Amygdala (tissue), 56 donors: ENCODE results near the gene NR6A1.
"Not testable (repeated sequence)": the region's sequence is repeated elsewhere in the genome, so short reads cannot be mapped to it uniquely, and the experiment has no call there.

Experiments
- DNase-seq, 56 donors: peaks; one replicate each; lab custom pipeline; 2025; lab: John Stamatoyannopoulos, UW

The NR6A1 gene

DNA sequence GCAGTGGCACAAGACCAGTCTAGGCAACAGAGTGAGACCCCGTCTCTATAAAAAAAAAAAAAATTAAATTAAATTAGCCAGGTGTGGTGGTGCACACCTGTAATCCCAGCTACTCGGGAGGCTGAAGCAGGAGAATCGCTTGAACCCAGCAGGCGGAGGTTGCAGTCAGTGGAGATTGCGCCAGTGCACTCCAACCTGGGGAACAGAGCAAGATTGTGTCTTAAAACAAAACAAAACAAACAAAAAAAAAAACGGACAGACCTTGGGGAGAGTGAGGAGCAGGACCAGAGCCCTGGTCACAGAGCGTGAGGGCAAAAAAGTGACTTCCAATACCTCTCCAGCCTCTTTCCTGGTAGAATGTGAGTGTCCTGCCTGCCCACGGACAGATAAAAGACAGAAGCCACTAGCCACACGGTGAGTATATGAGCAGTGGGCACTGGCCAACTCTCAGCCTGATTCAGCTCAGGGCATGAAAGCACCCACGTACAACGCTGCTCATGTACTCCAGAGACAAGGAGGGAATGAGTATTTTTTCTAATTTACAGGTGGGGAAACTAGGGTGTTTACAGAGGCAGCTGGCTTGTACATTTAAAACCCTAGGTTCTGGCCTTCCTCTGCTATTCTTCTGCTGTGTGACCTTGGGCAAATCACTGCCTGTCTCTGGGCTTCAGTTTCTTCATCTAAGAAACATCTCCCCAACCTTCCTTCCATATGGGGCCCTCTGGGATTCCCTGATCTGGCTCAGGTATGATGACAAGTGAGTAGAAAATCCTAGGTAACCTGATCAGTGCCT is 7.7 kb upstream of the NR6A1 start:
- no peak for DNase-seq

GRCh38 chr9:124776954-124777648 is 6.0 kb upstream of the NR6A1 start, which contains the start of gene OLFML2A:
OLFML2A (plus strand) TSS chr9:124777133; CDS start chr9:124777271, 138 bp downstream.
- DNase-seq, result no peak

GRCh38 chr9:124776618-124776953 is 5.5 kb upstream of the NR6A1 start:
- DNase-seq, result no peak

- DNase-seq, result peak in 52 of 56 donors; percentile 23 to 86 (median 60)
Observed at GRCh38 chr9:124774129-124774978, 3.2 kb upstream of the NR6A1 start.

DNA sequence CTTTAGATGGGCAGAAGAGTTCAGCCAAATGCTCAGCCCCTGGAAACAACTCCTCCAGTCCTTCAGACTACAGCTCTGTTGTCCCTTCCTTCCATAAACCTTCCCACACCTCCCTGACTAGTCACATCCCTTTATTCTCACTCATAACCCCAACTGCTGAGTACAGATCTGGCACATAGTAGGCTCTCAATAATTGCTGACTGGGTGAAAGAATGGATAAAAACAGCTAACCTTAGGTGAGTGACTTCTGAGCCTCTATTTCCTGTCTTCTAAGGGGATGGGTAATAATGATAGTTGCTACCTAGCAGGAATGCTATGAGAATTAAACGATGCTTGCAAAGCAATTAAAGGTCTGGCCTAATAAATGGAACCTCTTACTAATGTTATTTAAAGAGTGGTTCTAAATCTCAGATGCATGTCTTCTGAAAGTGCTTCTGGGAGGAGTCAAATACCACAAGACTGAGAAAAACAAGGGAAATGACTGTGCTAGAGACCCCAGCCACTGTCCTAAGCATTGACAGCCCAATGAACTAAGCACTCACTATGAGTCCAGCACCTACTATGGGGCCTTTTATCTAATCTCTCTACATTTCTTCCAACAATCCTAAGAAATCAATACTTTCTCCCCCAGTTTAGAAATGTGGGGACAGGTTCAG is 2.5 kb upstream of the NR6A1 start:
- DNase-seq, result no peak

DNA sequence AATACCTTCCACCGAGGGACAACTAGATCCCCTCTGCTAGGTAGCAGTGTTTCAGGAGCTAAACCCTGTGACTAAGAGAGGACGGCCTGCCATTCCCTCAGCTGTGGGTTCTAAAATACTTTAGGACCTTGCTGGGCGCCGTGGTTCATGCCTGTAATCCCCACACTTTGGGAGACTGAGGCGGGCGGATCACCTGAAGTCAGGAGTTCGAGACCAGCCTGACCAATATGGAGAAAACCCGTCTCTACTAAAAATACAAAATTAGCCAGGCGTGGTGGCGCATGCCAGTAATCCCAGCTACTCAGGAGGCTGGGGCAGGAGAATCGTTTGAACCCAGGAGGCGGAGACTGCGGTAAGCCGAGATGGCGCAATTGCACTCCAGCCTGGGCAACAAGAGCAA is 1.8 kb upstream of the NR6A1 start:
- not testable (repeated sequence) for DNase-seq

- DNase-seq, result peak in 39 of 56 donors; percentile 21 to 73 (median 47)
Observed at GRCh38 chr9:124771867-124772679, 962 bp upstream of the NR6A1 start.

DNA sequence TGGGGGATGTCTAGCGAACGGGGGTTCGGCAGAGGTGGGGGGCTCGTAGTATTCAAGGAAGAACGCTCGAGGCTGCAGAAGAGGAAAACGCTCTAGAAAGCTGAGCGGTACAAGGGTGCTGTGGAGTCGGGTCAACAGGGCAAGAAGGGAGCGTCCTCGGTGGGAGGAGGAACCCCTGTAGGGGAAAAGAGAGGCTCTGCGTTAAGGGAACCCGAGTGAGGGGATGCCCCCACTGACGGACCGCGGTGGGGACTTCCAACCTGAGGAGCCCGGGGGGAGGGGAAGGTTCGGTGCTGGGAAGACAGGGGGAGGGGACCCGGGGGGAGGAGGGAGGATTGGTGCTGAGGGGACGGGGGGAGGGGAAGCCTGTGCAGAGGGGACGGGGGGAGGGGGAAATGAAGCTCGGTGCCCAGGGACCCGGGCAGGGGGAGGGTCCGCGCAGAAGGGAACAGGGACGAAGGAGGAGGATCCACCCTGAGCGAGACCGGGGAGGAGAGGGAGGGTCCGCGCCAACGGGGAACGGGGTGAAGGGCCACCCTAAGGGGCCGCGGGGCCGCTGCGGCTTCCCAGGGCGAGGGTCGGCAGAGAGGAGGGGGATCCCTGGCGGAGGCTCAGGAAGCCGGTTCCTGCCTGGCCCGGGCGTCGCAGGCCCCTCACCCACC is 621 bp downstream of the NR6A1 start:
- no peak for DNase-seq

DNA sequence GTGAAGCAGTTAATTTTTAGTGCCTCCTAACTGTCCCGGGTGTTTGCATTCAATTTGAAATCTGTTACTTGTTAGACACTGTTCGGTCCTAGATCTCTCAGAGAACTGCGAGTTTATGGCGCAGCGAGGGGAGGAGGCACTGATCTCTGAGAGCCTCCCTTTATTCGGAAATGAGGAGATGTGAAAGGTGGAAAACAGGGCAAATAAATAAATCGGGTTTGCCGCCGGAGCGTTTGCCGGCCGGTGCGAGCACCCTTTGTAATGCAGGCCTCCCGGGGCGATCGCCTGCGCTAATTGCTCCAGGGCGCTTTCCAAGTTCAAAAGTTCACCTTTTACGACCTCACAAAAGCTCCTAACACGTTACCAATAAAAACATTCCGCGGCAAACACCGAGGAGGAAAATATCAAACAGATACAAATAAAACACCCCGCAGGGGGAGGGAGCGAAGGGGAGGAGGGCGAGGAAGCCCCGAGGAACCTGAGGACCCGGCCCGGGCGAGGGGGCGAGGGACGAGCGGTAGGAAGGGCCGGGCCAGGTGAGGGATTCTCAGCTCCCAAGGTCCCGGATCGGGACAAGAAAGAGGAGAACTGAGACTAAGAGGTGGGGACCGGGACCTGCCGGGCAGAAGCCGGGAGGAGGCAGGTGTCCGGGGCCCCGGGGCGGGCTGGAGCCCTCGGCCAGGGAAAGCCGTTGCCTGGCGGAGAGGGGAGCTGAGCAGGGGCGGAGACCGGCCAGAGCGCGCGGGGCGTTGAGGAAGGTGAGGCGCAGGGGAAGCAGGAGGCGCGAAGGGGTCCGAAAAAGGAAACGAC is 1.4 kb downstream of the NR6A1 start:
- no peak for DNase-seq

DNA sequence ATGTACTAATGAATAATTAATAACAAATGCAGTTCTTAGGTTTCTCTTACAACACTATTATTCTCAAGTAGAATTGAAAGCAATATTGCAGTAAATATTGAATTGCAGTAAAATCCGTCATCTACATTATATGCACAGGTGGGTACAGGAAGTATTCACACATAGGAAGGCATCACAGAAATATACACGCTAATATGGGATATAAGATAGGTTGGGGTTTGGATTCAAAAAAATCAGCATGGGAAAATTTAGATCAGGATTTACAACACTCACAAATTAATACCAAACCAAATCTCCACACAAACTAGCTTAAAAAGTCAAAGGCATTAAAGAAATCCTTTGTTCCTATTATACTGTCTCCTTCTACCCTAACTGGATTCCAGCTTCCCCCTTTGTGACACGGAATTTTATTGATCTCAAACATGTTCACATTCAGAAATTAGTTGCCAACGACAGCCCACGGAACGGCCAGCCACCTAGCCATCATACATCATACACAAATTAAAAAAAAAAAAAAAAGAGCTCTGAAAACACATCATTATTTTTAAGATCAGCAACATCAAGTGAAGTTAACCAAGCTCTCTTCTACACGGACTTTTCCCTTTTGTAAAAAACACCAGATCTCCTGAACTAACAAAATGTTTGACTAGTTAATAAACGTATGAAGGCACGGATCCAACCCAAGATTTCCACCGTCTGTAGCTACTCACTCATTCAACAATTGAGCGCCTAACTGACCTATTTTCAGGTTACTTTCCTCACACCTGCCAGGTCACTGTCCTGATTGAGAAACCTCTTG is 2.2 kb downstream of the NR6A1 start:
- no peak for DNase-seq

- DNase-seq, result no peak
Observed at GRCh38 chr9:124768334-124768733, 2.8 kb downstream of the NR6A1 start.

DNA sequence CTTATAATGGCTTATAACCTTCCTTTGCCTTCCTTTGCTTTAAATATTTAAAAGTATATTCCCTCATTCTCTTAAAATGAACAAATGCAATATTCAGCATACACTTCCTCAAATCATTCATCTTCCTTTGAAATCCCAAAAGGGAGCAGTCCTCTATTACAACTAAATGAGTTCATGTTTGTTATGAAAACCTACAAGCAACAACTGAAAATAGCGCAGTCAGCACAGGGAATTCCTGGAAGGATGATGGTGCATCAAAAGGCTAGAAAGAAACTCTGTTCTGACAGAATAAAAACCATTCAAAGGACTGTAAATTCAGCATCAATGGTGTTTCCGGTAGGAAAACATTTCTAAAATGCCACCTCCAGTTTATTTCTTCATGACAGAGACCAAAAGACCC is 3.3 kb downstream of the NR6A1 start:
- no peak for DNase-seq

GRCh38 chr9:124766815-124767554 is 4.1 kb downstream of the NR6A1 start:
- no peak for DNase-seq

DNA sequence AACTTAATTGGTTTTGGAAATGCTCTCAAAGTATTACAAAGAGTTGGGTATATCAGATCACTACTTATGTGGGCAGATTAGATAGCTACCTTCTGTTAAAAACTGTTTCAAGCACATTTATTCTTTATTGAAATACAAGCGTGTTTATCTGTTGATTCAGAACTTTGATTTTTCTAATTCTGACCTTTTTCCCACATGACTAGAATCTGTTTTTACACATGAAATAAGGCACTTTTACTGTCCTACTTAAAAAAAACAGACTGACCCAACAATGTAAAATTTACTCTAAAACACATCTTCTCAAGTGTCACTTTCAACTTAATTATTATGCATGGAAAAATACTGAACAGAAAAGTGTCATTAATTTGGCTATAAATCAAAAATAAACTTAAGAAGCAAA is 4.8 kb downstream of the NR6A1 start:
- DNase-seq, result no peak

GRCh38 chr9:124765439-124765835 is 5.7 kb downstream of the NR6A1 start:
- DNase-seq, result no peak

DNA sequence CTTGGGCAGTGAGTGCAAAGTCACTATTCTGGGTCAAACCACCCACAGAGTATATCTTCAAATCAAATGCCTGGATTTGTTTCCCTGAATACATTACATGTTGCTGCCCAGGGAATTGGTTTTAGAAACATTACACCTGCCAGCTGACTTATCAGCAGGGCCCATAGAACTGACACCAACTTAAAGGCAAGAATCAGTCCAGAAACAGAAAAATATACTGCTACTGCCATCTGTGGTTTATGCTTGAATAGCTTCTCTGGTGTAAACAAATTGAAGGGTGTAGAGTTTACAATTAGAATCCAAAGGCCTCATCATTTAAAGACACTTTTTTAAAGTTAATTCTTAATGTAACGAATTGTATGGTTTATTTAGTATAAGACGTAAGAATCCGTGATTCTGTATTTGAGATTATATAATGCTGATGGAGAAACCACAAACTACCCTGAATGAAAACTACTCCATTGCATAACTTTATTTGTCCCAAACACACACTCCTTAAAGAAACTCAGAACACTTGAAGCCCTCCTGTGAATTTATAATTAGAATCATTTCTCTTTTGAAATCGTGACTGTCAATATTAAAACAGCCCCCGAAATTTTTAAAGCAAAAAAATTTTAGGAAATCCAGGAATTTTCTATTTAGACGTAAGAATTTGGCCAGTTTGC is 6.2 kb downstream of the NR6A1 start:
- DNase-seq, result no peak
